ENCODE measurements around the gene DDC. TPM values are rescaled to one million over a fixed set of nuclear protein-coding genes. Genes with fewer than 3 reads are reported as not detected.

DDC gene
- total RNA-seq, 1 donor from 2014 or later: 1.4 TPM

DNA sequence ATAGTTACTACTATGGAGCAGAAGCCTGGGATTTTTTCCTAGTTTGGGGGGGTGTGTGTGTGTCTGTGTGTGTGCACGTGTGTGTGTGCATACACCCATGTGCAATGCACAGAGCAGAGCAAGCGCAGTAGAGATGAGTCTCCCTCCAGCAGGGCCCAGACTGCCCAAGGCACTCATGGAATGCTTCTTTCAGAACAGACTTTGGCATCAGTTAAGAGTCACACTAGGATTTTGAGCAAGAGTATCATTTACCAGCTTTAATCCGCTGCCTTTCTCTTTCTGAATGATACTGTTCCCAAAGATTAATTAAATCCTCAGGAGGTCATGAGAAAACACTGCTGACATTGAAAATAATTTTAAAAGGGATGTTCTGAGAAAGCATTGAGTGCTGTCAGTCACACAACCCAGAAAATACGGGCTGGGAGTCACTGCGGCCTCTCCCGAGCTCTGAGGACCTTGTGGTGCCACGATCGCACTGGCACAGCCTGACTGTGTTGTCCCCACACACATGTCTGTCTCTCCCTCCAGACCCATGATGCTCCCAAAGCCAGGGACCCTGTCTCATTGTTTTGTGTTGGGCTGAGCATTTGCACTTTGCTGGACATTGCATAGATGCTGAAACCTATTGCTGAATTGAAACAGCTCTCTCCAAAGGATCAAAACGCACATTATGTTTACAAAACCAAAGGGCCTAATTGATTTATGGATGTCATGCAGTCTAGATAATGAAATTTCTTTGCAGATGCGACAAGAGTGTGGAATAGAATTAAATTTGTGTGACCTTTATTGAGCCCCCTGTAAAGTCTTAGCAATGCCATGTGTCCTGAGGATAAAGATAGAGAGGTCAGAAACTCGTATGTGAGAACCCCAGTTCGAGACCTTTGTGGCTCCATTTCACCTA is 60.3 kb downstream of the DDC start:
- TF ChIP-seq, protein P1, sequence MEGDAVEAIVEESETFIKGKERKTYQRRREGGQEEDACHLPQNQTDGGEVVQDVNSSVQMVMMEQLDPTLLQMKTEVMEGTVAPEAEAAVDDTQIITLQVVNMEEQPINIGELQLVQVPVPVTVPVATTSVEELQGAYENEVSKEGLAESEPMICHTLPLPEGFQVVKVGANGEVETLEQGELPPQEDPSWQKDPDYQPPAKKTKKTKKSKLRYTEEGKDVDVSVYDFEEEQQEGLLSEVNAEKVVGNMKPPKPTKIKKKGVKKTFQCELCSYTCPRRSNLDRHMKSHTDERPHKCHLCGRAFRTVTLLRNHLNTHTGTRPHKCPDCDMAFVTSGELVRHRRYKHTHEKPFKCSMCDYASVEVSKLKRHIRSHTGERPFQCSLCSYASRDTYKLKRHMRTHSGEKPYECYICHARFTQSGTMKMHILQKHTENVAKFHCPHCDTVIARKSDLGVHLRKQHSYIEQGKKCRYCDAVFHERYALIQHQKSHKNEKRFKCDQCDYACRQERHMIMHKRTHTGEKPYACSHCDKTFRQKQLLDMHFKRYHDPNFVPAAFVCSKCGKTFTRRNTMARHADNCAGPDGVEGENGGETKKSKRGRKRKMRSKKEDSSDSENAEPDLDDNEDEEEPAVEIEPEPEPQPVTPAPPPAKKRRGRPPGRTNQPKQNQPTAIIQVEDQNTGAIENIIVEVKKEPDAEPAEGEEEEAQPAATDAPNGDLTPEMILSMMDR (conservative IDR thresholded peaks at IDR 0.05; ENCODE audit: low read depth, low read length): no peak
- H3K4me3 ChIP-seq (ENCODE audit: low read depth, low read length): no peak overlapping the region
- no peak for DNase-seq (ENCODE audit: low read depth)

DNA sequence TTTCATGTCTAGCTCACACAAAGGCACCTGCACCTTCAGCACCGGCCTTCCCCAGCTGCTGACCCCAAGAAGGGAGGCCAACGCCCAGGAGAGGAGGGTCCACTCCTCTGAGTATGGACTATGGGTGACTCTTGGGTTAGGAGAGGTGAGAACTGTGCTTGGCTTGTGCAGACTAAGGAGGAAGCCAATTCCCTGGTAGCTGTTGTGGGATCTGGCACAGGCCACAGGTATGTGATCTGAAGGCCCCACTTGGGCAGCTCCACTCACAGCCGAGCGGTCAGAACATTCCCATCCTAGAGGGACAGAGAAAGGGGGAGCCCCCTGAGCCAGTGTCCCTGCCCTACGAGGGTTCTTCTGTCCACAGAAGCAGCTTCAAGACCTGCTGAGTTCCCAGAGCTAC is 62.3 kb downstream of the DDC start:
- H3K4me3 ChIP-seq (ENCODE audit: low read depth, low read length): no peak overlapping the region
- DNase-seq (ENCODE audit: low read depth): no peak
- TF ChIP-seq, protein P1 (conservative IDR thresholded peaks at IDR 0.05; ENCODE audit: low read depth, low read length): no peak

GRCh38 chr7:50502001-50502684 is 63.1 kb downstream of the DDC start:
- peak; percentile 89 for DNase-seq (ENCODE audit: low read depth)

DNA sequence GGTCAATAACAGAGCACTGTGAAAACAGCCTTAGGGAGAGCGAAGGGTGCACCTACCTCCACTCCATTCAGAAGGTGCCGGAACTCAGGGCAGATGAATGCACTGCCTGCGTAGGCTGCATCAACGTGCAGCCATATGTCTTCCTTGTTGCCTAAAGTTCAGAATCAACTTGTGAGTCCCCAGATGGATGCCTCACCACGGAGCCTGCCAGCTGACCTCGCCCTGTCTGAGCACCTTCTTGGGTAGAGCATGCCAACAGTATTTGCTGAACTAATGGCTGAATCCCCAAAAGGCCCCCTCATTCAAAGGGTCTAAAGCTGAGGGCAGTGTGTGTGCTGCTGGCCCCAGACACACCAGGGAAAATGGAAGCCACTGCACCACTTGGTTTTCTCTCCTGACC is 66.1 kb downstream of the DDC start:
- TF ChIP-seq, protein P1 (conservative IDR thresholded peaks at IDR 0.05; ENCODE audit: low read depth, low read length): no peak
- no peak overlapping the region for H3K4me3 ChIP-seq (ENCODE audit: low read depth, low read length)
- no peak for DNase-seq (ENCODE audit: low read depth)

More at GRCh38 chr7:50502001-50502684, 63.1 kb downstream of the DDC start:
- TF ChIP-seq, protein P1 (conservative IDR thresholded peaks at IDR 0.05; ENCODE audit: low read depth, low read length): no peak
- no peak overlapping the region for H3K4me3 ChIP-seq (ENCODE audit: low read depth, low read length)

GRCh38 chr7:50497968-50498367 is 67.2 kb downstream of the DDC start:
- no peak overlapping the region for H3K4me3 ChIP-seq (ENCODE audit: low read depth, low read length)
- TF ChIP-seq, protein P1 (conservative IDR thresholded peaks at IDR 0.05; ENCODE audit: low read depth, low read length): no peak
- no peak for DNase-seq (ENCODE audit: low read depth)

DNA sequence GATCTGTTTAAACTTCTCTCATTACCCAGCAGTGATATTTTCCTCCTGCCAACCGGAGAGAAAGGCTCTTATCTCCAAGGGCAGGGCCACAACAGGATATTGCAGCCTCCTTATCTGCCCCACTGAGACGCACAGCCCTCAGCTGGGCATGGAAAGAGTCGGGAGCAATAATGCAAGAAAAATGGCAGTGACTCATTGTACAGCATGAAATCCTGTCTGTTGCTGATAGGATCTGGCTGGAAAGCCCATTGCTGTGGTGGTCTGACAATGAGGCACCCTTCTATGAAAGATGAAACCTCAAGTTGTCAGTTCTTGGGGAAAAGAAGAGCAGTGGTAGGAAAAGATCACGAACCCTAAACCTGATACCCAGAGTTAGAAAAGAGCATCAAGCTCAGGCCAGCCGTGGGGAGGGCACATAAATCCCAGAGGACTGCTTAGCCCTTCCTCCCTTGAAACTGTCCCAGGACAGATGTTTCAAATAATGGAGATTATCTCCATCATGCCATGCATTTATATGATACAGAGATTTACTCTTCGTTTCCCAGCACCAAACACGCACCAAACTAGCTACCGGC is 68.0 kb downstream of the DDC start:
- TF ChIP-seq, protein P1 (conservative IDR thresholded peaks at IDR 0.05; ENCODE audit: low read depth, low read length): no peak
- no peak overlapping the region for H3K4me3 ChIP-seq (ENCODE audit: low read depth, low read length)
- DNase-seq (ENCODE audit: low read depth): no peak

Measured in epithelial cell of proximal tubule (primary cell).